ENCODE results near the gene TNRC18. TPM values are rescaled to one million over a fixed set of nuclear protein-coding genes. Genes with fewer than 3 reads are reported as not detected.

Gene TNRC18
- polyA plus RNA-seq (2012; rRNA removed) = 19.9 and 34.4 TPM in 2 replicates
- polyA plus RNA-seq (2012; cell fraction: cytosol; rRNA removed) = 20.4 and 25.5 TPM in 2 replicates
- 78.0 and 126 TPM in 2 replicates for polyA plus RNA-seq (2012; cell fraction: nucleus; rRNA removed)

DNA sequence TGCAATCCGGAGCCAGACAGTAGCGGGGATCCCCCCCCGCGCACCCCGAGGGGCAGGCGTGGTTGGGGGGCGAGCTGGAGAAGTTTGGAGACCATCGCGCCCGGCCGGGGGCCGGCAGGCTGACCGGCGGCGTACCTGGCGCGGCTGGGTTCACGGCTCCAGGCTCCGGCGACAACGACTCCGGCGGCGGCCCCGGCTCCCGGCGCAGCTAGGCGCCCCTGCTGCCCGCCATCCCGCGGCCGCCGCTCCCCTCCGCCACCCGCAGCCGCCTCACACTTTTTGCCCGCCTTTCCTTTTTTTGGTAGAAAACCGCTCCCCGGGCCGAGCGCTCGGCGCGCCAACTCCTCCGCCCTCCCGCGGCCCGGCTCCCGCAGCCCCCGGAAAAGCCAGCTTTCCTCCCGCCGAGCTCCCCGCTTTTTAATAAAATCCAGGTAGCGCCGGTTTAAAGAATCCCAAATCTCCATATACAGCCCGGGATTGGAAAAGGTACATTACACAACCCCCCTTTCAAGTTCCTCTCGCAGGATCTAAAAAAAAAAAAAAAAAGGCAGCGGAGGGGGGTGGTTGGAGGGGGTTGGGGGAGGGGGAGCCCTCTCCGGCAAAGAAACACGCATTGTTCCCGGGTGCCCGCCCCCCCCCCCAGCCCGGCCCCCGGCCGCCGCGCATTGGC lies at the start of gene TNRC18:
Gene TNRC18 (minus strand): TSS at position 529 of the 670 bp plus-strand sequence. CDS start 2,588 bp downstream, outside the sequence.
- peaks cover 96% of the 10 kb centered on the region for H3K79me2 ChIP-seq (ENCODE audit: insufficient read depth)
- H3K4me2 ChIP-seq = peak within 1 kb of the TSS; percentile 100
- H3K27ac ChIP-seq (ENCODE audit: low read depth in 2 of 2, low read length in 1 of 2) = peak within 1 kb of the TSS; percentile 97 to 99
- peak within 1 kb of the TSS; percentile 100 for H3K9ac ChIP-seq
- peaks cover 0 to 2% of the 10 kb centered on the region in 2 experiments for H3K36me3 ChIP-seq (replicated peaks in 1 of 2; ENCODE audit: control insufficient read depth in 1 of 2, insufficient read depth in 2 of 2, low read length in 1 of 2)
- peak within 1 kb of the TSS; percentile 58; the same call in 1 of the 2 replicates for H2AFZ ChIP-seq (ENCODE audit: low read depth)
- 2% methylated on average over 39 of the region's 67 CpGs for WGBS (ENCODE audit: low lambda C conversion rate)
- CTCF ChIA-PET = interaction anchor here (0.7 to 4.1 kb wide), 13 partner anchors 19 to 255 kb away, joined by 3 to 22 read pairs (median 5); no protein-coding TSS in a partner anchor
- peaks cover 25% of the 10 kb centered on the region for H4K20me1 ChIP-seq (ENCODE audit: insufficient read depth)
- no peaks in the 10 kb centered on the region for H3K9me2 ChIP-seq
- peak within 1 kb of the TSS; percentile 99 to 100 for H3K4me3 ChIP-seq (ENCODE audit: low read depth in 2 of 2, low read length in 1 of 2)
- H3K4me1 ChIP-seq (ENCODE audit: control insufficient read depth in 1 of 2, insufficient read depth in 2 of 2, low read depth in 1 of 2, low read length in 1 of 2) = peaks cover 11 to 20% of the 10 kb centered on the region in 2 experiments; a peak in 3 of 4 replicates
- H3K9me3 ChIP-seq = no peaks in the 10 kb centered on the region
- H3K27me3 ChIP-seq (ENCODE audit: insufficient read depth) = no peaks in the 10 kb centered on the region
- DNase-seq = peak; percentile 98
- peaks cover 44% of the 10 kb centered on the region for H3F3A ChIP-seq (replicated peaks; ENCODE audit: insufficient read depth)
- POLR2A ChIA-PET = interaction anchor here (0.7 to 2.3 kb wide), 8 partner anchors 16 to 183 kb away, joined by 3 to 6 read pairs (median 4); no protein-coding TSS in a partner anchor
- TF ChIP-seq, protein P1, sequence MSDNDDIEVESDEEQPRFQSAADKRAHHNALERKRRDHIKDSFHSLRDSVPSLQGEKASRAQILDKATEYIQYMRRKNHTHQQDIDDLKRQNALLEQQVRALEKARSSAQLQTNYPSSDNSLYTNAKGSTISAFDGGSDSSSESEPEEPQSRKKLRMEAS (IDR thresholded peaks at IDR 0.05; ENCODE audit: low read depth) = 0 out of 2 replicates have a peak, but pooled peaks have one; percentile 7
- TF ChIP-seq USF2 (IDR thresholded peaks at IDR 0.05; ENCODE audit: borderline replicate concordance, low read depth, low read length) = no peak
- TF ChIP-seq PBX3 (IDR thresholded peaks at IDR 0.05) = no peak; the same call in 1 of the 2 replicates
- no peak for TF ChIP-seq NFIC (IDR thresholded peaks at IDR 0.05; ENCODE audit: borderline replicate concordance)
- peak; percentile 62; the same call in 1 of the 2 replicates for TF ChIP-seq YY1 (IDR thresholded peaks at IDR 0.05; ENCODE audit: low read depth)
- TF ChIP-seq, protein P2, sequence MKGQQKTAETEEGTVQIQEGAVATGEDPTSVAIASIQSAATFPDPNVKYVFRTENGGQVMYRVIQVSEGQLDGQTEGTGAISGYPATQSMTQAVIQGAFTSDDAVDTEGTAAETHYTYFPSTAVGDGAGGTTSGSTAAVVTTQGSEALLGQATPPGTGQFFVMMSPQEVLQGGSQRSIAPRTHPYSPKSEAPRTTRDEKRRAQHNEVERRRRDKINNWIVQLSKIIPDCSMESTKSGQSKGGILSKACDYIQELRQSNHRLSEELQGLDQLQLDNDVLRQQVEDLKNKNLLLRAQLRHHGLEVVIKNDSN (IDR thresholded peaks at IDR 0.05; ENCODE audit: borderline replicate concordance, low read depth) = no peak
- no peak for TF ChIP-seq TCF12 (IDR thresholded peaks at IDR 0.05)
- no peak for TF ChIP-seq CTCF (IDR thresholded peaks at IDR 0.05)
- peak; percentile 83 for TF ChIP-seq POLR2AphosphoS5 (IDR thresholded peaks at IDR 0.05; ENCODE audit: low read depth, low read length)
- TF ChIP-seq RFX5 (IDR thresholded peaks at IDR 0.05; ENCODE audit: low read length) = no peak
- TF ChIP-seq CHD2 (IDR thresholded peaks at IDR 0.05; ENCODE audit: low read length, partially characterized antibody) = no peak
- TF ChIP-seq GATA2 (CRISPR knock-in tag; IDR thresholded peaks at IDR 0.05) = no peak
- 0 out of 2 replicates have a peak, but pooled peaks have one; percentile 6 for TF ChIP-seq FOSL2 (IDR thresholded peaks at IDR 0.05; ENCODE audit: borderline replicate concordance, low read depth)
- 0 out of 2 replicates have a peak, but pooled peaks have one; percentile 10 for TF ChIP-seq ZBTB33 (IDR thresholded peaks at IDR 0.05; ENCODE audit: borderline replicate concordance, low read depth)
- TF ChIP-seq TAF1 (IDR thresholded peaks at IDR 0.05; ENCODE audit: borderline replicate concordance, low read depth, low read length) = peak; percentile 61
- no peak for TF ChIP-seq RAD21 (IDR thresholded peaks at IDR 0.05; ENCODE audit: low read length)
- TF ChIP-seq FOXJ3 (CRISPR knock-in tag; IDR thresholded peaks at IDR 0.05) = no peak
- TF ChIP-seq, protein P3, sequence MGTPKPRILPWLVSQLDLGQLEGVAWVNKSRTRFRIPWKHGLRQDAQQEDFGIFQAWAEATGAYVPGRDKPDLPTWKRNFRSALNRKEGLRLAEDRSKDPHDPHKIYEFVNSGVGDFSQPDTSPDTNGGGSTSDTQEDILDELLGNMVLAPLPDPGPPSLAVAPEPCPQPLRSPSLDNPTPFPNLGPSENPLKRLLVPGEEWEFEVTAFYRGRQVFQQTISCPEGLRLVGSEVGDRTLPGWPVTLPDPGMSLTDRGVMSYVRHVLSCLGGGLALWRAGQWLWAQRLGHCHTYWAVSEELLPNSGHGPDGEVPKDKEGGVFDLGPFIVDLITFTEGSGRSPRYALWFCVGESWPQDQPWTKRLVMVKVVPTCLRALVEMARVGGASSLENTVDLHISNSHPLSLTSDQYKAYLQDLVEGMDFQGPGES (IDR thresholded peaks at IDR 0.05; ENCODE audit: low read depth, low read length) = no peak
- peak; percentile 6; the same call in 1 of the 2 replicates for TF ChIP-seq MXI1 (IDR thresholded peaks at IDR 0.05; ENCODE audit: low read depth, low read length)
- TF ChIP-seq EP300 (IDR thresholded peaks at IDR 0.05; ENCODE audit: borderline replicate concordance in 1 of 2, low read depth in 1 of 2, low read length in 1 of 2) = peak in 1 of 2 experiments; percentile 21; a peak in 1 of 4 replicates

Measured in SK-N-SH (cell line).